Amniotic epithelial cell (primary cell): ENCODE measurements around the gene VPS11.
A peak's percentile ranks its signal among the peaks of the same experiment; 100 is the strongest.
"Not testable (repeated sequence)": the region's sequence is repeated elsewhere in the genome, so short reads cannot be mapped to it uniquely, and the experiment has no call there.

Experiments used
- DNase-seq: peaks from one replicate; pipeline ENCODE4 v3.0.0-alpha.2; 2010; ENCODE audit warnings: low read depth

VPS11 gene

DNA sequence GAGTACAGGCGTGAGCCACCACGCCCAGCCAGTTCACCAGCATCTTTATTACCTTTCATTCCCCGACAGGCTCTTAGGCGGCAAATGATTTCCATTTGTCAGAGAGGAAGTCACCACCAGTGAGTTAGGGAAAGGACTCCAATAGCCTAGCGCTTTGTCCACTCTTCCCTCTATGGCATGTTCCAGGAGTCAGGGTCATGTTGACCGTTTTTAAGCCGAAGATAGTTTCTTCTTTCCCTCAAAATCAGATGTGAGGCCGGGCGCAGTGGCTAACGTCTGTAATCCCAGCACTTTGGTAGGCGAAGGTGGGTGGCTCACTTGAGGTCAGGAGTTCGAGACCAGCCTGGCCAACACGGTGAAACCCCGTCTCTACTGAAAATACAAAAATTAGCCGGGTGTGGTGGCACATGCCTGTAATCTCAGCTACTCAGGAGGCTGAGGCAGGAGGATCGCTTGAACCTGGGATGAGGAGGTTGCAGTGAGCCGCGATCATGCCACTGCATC, 35.6 kb downstream of the VPS11 start:
- not testable (repeated sequence) for DNase-seq

DNA sequence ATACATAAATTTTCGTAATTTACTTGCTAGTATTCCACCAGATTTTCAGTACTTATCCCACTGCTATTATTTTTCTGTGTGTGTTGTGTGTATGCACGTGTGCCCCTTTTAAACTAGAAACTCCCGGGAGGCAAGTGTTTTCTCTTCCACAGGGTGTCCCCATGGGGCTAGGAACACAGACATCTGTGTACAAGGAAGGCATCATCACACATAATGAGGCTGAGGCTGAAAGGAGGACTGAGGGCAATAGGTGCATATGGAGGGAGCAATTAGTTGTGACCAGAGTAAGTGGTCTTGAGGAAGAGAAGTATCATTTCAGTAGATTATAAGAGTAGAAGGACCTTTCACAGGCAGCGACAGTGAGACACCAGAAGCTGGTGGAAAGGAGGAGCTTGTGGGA, 36.2 kb downstream of the VPS11 start:
- peak; percentile 25 for DNase-seq

DNA sequence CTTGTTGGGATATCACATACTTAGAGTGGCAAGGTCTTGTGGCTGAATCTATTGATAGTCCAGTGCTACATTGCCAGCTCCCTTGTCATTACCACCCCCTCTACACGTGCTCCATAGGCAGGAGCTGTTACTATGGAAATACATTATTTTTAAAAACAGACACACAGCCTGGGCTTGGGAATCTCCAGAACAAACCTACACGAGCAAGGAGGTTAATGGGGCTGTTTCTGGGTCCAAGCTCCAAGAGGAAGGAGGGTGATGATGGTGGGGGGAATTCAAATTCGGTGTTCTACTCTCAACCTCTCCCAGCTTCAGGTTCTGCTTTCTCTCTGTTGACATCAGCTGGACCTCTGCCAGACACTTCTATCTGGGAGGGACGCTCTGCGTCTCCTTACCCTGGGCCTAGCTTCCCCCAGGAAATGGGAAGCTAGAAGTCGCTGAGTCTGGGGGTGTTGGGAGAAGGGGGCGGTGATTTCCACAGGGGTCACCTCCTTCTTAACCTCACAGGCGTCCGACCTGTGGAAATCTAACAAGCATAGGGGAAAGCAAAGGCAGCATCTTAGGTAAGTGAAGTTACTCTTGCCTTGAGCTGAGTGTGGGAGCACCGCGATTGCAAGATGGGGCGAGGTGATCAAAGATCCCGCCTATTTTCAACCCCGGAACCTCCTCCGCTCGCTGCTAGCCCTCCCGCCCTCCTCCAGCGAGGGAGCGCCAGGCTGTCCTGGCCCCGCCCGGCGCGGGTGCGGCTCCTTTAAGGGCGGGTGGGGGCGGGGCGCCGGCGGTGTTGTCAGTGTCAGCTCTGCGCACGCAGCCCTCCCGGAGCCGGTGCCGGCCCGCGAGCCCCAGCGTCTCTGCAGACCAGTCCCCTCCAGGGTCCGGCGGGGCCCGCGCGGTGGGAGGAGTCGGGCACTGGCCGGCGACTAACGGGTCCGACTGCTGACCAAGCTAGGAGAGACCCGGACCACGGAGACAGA, 39.2 kb downstream of the VPS11 start, which contains the start of gene C2CD2L:
C2CD2L (plus strand) TSS at position 781 of the 974 bp plus-strand sequence. CDS start 398 bp downstream, outside the sequence.
- DNase-seq = peak; percentile 92

DNA sequence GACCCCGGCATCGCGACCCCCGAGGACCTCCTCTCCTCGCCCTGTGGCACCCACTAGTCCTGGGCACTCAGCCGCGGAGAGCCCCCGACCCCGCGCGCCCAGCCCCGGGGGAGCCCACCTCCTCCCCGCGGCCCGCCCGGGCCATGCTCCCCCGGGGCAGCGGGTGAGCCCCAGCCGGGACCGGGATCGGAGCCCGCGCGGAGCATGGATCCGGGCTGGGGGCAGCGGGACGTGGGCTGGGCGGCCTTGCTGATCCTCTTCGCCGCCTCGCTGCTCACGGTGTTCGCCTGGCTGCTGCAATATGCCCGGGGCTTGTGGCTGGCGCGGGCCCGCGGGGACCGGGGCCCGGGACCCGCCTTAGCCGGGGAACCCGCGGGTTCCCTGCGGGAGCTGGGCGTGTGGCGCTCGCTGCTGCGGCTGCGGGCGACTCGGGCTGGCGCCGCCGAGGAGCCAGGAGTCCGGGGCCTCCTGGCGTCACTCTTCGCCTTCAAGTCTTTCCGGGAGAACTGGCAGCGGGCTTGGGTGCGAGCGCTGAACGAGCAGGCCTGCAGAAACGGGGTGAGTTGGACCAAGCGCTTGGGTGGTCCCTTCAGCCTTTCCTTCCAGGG, 40.0 kb downstream of the VPS11 start:
- DNase-seq = no peak

DNA sequence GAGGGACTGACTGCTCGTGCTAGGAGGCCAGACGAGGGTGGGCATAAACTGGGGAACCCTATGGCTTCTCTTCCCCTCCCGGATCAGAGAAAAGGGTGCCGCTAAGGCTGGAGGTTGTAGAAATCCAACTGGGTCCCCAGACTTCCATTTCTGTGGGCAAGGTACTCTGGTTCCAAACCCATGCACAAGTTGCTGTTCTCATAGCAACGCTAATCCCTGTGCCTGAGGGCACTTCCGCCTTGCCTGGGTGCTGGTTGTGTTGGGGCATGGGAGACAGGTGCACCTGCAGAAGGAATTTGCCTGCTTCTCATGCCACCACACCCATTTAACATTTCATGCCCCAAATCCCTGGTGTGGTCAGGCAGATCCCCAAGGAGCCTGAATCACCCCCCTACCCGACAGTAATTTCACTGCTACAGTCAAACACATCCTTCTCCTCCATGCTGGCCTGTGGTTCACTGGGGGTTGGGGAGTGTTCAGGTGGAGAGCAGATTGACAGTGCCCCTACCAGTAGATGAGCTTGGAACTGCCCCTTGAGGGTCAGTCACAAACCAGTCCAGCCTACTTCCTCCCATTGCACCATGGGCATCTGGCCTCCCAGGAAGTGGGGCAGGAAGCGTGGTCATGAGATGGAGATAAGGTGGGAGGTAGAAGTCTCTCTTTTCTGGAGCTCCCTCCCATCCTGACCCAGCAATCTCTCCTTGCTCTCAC, 40.7 kb downstream of the VPS11 start:
- DNase-seq = peak; percentile 56

DNA sequence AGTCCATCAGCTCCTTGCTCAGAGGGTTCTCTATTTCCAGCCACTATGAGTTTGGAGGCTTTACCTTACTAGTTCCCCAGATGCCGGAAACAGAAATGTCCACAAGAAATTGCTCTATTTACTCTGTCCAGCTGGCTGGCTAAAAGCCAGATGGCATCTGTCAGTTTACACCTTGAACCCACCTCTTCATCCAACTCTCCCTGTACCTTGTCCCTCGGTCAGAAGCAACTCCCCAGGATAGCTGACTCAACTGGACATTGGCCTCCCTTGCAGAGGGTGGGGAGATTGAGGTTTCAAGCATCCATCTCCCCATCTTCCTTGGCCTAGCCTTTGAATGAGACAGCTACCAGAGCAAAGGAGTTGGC, 41.2 kb downstream of the VPS11 start:
- no peak for DNase-seq

DNA sequence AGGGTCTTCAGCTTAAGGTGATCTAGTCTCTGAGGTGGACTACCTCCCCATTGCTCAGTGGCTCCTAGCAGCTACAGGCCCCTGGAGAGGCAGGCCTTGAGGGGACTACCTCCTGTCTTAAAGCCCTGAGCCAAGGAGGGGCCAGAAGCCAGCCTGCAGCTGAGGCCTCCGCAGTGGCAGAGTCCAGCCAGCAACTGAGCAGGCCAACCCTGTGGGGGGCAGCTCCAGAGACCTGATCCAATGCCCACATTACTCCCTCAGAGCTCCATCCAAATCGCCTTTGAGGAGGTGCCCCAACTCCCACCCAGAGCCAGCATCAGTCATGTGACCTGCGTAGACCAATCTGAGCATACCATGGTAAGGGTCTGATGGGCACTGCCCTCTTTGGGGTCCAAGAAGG, 42.2 kb downstream of the VPS11 start:
- DNase-seq = no peak

DNA sequence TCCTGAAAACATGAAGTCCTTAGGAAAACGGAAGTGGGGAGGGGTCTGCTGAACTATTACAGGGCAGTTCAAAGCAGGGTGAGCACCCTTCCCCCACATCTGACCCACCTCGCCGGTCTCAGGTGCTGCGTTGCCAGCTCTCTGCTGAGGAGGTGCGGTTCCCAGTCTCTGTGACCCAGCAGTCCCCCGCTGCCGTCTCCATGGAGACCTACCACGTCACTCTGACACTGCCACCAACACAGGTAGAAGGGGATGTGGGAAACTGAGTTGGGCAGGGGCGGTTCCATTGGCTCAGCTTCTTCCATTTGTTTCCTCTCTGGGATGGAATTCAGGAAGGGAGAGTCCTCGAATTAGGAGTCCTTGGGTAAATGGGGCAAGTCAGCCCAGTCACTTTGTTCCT, 42.8 kb downstream of the VPS11 start:
- DNase-seq = no peak

DNA sequence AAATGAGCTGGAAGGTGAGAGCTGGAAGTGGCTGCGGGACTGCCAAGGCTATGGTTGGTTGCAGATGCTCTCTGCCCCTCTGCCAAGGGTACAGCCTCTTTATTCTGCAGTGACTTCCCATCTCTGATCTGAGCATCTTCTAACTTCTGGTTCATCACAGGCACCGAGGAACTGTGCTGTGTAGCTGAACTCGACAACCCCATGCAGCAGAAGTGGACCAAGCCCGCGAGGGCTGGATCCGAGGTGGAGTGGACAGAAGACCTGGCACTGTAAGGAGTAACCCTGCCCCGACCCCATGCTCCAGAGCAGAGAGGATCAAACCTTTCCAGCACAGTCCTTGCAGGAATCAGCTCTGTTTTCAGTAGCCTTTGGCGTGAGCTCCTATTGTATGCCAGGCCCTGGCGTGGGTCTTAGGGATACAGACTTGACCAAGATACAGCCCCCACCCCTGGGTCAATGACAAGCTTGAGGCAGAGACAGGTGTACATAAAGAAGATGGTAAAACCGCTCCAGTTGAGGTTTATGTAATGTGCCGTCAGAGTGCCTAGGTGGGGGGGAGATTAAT, 43.8 kb downstream of the VPS11 start:
- no peak for DNase-seq

DNA sequence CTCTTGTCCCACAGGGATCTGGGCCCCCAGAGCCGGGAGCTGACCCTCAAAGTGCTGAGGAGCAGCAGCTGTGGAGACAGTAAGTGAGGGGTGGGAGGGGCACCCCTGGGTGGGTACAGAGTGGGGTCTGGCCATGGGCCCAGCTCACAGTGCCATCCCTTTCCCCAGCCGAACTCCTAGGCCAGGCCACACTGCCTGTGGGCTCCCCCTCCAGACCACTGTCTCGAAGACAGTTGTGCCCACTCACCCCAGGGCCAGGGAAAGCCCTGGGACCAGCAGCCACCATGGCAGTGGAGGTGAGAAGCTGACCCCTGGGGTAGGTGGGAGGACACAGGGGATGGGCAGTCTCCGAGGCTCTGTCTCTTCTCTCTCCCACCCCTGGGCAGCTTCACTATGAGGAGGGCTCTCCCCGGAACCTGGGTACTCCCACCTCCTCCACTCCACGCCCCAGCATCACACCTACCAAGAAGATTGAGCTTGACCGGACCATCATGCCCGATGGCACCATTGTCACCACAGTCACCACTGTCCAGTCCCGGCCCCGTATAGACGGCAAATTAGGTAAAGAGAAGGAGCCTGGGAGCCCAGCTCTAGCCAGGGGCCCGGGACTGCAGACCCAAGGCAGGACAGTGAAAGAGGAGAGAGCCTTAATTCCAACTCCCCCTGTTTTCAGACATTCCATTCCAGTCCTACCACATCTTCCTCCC, 44.8 kb downstream of the VPS11 start:
- no peak for DNase-seq

DNA sequence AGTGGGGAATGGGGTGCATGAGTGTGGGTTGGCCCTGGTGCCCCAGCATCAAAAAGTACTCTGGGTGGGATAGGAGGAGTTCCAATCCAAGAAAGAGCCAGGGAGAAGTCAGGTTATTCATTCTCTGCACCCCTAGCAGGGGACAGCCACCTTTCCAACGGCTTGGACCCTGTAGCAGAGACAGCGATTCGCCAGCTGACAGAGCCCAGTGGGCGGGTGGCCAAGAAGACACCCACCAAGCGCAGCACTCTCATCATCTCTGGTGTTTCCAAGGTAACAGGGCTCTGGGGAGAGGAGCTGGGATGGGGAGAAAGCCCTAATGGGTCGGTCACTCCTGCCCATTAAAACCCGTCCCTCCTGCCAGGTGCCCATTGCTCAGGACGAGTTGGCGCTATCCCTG, 46.1 kb downstream of the VPS11 start:
- DNase-seq = no peak

DNA sequence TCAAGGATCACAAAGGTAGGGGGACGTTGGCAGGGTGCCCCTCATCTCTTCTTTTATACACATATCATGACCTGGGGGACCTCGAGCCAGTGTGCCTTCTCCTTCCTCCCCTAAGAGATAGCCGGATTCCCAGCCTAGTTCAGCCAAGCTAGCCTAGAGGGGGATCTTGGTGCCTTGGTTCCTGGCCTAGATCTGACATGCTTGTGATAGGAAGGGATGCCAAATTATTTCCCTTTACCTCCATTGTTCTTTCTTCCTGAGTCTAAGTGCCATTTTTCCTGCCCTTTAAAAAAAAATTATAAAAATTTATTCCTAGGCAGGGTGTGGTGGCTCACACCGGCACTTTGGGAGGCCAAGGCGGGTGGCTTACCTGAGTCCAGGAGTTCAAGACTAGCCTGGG, 46.7 kb downstream of the VPS11 start:
- no peak for DNase-seq

DNA sequence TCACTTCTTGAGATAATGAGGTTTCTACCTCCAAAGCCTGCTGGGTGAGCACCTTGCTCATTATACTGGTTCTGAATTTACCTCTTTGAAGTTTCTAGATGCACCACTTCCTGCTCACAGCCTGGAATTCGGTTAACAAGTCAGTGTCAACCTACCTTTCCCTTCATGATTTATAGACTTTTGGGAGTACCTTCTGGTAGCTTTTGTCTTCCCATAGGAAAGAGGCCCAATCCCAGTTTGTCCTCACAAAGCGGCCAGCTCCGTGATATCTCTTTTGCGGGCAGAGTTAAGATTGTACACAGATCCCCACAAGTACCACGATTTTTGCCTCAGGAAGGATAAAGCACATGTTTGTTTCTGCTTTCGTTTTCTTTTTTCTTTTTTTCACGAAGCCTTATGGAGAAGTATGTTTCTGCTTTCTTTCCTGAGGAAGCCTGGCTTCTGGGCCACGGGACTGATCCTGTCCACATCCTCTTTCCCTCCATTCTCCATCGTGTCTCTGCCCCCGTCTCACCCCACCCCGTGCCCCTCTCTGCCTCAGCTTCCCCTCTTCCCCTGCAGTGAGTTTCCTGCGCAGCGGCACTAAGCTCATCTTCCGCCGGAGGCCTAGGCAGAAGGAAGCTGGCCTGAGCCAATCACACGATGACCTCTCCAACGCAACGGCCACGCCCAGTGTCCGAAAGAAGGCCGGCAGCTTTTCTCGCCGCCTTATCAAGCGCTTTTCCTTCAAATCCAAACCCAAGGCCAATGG, 48.0 kb downstream of the VPS11 start:
- peak; percentile 63 for DNase-seq

DNA sequence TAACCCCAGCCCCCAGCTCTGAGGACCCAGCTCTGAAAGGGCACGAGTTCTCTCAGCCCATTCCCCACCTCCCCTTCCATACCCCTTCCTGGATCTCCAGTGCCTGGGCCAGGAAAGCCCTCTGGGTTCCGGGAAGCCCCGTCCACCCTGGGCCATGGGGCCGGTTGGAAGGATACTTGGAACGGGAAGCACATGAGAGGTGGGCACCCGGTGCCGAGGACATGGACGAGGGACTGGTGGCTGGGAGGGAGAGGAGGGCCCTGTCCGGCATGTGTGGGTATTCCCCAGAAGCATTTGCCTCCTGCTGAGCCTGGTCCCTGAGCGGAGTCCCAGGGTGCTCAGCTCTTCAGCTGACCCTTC, 48.6 kb downstream of the VPS11 start:
- DNase-seq = no peak

DNA sequence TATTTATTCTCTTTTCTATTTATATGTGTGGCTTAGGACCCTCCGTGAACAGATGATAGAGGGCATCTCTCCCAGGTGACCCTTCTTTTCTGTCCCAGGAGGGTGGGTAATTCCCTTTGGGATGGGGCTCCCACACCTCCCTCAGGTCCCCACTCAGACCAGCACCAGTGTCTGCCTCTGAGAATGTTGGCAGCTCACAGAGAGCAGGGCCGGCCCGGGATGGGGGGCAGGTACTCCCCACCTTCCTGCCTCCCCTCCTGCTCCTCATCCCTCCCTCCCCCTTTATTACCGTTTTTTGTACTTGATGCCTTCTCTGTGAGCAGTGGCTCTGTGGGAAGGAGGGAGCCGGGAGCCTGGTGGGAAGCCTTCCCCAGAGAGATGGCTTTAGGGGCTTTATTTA, 49.0 kb downstream of the VPS11 start:
- DNase-seq = no peak

DNA sequence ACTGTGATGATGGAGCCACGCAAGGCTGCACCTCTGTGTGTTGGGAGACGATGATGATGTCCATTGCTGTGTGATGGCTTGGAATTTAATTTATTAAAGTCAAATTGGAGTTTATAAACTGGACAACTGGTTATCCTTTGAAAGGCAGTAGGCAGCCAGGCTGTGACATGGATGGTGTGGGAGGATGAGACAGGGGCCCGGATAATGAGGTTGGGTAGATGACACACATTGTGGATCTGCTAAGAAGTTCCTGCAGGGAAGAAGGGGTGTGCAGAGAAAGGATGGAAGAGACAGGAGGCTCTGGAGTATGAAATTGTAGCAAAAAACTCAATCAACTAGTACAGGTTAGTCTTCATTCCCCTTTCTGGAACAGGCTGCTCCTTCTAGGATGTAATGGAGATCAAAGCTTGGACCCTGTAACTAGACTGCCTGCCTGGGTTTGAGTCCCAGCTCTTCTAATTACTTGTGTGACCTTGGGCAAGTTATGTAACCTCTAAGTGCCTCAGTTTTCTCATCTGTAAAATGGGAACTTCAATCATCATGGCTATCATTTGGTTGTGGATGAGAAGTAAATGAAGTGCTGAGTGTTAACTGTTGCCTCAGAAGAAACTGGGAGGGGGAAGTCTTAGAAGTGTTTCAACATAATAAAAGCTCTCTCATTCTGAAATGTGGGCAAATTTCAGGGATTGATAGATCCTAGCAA, 49.5 kb downstream of the VPS11 start:
- DNase-seq = no peak

DNA sequence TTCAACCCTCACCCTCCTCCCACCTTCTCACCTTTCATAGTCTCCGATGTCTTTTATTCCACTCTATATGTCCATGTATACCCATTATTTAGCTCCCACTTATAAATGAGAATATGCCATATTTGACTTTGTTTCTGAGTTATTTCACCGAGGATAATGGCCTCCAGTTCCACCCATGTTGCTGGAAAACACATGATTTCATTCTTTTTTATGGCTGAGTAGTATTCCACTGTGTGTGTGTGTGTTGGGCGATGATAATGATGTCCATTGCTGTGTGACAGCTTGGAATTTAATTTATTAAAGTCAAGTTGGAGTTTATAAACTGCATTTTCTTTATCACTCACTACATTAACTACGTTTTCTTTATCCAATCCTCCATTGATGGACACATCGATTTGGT, 50.6 kb downstream of the VPS11 start:
- no peak for DNase-seq

DNA sequence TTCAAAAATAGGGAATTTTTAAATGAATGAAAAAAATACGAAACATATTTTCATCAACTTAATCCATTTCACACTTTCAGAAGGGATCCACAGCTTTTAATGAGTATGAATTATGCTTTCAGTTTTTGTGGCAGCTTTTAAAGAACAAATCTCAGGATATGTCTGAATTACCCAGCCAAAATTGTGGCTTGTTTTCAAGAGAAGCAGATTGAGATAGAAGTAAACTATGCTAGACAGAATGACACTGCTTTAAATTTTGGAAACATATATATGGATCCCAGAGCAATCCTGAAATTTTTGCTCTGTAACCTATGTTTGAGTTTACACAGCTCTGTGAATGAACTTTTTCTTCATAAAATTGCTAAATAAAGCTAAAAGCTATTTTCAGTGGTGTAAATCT, 51.3 kb downstream of the VPS11 start:
- no peak for DNase-seq

DNA sequence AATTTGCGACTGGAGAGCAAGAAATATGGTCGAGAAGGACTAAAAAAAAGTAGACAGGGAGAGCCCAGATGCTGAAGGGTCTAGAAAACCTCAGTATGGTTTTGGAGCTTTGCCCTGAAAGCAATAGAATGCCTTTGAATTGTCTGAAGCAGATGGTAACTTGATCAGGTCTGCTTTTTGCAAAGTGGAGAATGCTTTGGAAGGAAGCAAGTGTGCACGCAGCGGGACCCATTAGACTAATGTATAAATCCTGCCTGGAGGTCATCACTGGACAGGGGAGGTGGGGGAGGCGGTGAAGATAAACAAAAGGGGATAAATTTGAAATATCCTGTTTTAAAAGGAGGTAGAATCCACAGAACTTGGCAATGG, 53.0 kb downstream of the VPS11 start:
- DNase-seq = peak; percentile 31
